HG02798 (cell line): ENCODE measurements around the gene PCDHGA6.
"Not testable (repeated sequence)": the region's sequence is repeated elsewhere in the genome, so short reads cannot be mapped to it uniquely, and the experiment has no call there.

Source experiments
- ATAC-seq: cut with Tn5 transposase; IDR thresholded peaks from one replicate; pipeline ENCODE4 v1.9.1; 2021; ENCODE audit warnings: mild to moderate bottlenecking; ENCODE audit not compliant: unreplicated experiment, poor library complexity

Gene PCDHGA6

DNA sequence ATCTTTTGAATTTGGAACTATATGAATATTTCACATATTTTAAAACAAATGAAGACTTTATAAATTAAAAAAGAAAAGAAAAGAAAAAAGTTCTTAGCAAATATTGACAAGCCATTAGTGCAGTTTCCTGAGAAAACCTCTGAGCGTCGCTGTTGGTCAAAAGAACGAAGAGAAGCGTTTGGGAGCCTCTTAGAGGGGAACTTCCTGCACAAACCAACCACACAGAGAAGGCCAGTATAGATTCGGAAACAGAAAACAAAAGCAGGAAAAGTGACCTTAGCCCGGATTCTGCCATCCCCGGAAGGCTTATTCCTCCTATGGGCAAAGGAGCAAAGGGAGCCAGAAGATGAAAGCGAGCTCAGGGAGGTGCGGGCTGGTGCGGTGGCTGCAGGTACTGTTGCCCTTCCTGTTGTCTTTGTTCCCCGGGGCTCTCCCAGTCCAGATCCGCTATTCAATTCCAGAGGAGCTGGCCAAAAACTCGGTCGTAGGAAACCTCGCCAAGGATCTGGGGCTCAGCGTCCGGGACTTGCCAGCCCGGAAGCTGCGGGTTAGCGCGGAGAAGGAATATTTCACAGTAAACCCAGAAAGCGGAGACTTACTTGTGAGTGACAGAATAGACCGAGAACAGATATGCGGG is 13.8 kb upstream of the PCDHGA6 start, which contains the start of gene PCDHGB2:
Gene PCDHGB2 (plus strand): TSS at position 205 of the 637 bp plus-strand sequence. CDS start 142 bp downstream, at position 347.
- ATAC-seq = no peak

GRCh38 chr5:141360685-141361084 is 13.0 kb upstream of the PCDHGA6 start:
- ATAC-seq = no peak

GRCh38 chr5:141362719-141363118 is 11.0 kb upstream of the PCDHGA6 start:
- no peak for ATAC-seq

DNA sequence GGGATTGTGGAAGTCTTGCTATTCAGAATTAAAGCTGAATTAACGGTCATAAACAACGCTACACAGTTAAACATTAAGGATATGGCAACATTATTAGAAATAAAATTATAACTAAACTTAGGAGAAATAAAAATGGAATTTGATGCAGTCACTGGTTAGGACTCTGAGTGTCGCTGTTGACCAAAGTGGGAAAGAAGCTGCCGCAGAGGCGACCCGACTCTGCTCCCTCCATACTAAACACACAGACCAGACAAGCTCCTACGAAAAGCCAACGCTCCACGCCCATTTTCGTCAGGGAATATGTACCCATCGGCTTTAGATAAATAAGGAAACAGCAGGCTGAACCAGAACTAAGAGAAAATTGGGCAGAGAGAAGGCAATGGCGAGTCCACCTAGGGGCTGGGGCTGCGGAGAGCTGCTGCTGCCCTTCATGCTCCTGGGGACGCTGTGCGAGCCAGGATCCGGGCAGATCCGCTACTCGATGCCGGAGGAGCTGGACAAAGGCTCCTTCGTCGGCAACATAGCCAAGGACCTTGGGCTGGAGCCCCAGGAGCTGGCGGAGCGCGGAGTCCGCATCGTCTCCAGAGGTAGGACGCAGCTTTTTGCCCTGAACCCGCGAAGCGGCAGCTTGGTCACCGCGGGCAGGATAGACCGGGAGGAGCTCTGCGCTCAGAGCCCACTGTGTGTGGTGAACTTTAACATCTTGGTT is 9.6 kb upstream of the PCDHGA6 start, which contains the start of gene PCDHGA5:
Gene PCDHGA5 (plus strand): TSS at position 211 of the 709 bp plus-strand sequence. CDS start 169 bp downstream, at position 380.
- no peak for ATAC-seq

DNA sequence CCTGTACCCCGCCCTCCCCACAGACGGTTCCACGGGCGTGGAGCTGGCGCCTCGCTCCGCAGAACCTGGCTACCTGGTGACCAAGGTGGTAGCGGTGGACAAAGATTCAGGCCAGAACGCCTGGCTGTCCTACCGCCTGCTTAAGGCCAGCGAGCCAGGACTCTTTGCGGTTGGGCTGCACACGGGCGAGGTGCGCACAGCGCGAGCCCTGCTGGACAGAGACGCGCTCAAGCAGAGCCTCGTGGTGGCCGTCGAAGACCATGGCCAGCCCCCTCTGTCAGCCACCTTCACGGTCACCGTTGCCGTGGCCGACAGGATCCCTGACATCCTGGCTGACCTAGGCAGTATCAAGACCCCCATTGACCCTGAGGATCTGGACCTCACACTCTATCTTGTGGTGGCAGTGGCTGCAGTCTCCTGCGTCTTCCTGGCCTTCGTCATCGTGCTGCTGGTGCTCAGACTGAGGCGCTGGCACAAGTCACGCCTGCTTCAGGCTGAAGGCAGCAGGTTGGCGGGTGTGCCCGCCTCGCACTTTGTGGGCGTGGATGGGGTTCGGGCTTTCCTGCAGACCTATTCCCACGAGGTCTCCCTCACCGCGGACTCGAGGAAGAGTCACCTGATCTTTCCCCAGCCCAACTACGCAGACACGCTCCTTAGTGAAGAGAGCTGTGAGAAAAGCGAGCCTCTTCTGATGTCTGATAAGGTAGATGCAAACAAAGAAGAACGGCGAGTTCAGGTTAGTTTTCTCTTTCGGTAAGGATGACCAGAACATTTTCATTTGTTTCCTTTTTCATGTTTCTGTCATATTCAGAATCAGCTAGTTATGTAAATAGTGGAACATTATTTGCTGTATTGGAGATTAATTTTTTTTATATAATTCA is 7.4 kb upstream of the PCDHGA6 start:
- no peak for ATAC-seq

DNA sequence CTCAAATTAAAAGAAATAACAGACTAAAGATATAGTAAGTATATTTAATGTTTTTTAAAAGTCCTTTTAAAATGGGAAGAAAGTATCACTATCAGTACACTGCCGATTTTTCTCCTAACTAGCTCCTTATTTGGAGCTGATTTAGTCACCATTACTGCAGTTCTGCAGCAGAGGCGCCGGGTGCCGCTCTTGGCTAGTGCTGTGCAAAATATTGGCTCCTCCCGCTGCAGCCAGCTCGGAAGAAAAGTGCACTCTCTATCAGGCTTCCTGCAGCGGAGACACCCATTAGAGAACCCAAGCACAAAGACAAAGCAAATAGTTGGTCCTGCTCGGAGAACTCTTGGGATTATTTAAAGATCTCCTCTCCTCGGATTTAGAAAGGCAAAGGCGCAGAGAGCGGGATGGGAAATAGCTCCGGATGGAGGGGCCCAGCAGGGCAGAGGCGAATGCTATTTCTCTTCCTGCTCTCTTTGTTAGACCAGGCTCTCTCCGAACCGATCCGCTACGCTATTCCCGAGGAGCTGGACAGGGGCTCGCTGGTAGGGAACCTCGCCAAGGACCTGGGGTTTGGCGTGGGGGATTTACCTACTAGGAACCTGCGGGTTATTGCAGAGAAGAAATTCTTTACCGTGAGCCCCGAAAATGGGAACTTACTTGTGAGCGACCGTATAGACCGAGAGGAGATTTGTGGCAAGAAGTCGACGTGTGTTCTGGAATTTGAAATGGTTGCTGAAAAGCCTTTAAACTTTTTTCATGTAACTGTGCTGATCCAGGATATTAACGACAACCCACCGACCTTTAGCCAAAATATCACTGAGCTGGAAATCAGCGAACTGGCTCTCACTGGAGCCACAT is 3.5 kb upstream of the PCDHGA6 start, which contains the start of gene PCDHGB3:
Gene PCDHGB3 (plus strand): TSS at position 249 of the 855 bp plus-strand sequence. CDS start 153 bp downstream, at position 402.
- peak; percentile 91 for ATAC-seq

DNA sequence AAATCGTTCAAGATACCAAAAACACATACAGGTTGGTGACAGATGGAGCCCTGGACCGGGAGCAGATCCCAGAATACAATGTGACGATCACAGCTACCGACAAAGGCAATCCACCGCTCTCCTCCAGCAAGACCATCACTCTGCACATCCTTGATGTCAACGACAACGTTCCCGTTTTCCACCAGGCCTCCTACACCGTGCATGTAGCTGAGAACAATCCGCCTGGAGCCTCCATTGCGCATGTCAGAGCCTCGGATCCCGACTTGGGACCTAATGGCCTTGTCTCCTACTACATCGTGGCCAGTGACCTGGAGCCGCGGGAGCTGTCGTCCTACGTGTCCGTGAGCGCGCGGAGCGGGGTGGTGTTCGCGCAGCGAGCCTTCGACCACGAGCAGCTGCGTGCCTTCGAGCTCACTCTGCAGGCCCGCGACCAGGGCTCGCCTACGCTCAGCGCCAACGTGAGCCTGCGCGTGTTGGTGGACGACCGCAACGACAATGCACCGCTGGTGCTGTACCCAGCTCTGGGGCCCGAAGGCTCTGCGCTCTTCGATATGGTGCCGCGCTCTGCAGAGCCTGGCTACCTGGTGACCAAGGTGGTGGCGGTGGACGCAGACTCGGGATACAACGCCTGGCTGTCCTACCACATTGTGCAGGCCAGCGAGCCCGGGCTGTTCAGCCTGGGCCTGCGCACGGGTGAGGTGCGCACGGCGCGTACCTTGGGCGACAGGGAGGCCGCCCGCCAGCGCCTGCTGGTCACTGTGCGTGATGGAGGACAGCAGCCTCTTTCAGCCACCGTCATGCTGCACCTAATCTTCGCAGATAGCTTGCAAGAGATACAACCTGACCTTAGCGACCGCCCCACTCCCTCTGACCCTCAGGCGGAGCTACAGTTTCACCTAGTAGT is 1.9 kb upstream of the PCDHGA6 start:
- ATAC-seq = no peak

DNA sequence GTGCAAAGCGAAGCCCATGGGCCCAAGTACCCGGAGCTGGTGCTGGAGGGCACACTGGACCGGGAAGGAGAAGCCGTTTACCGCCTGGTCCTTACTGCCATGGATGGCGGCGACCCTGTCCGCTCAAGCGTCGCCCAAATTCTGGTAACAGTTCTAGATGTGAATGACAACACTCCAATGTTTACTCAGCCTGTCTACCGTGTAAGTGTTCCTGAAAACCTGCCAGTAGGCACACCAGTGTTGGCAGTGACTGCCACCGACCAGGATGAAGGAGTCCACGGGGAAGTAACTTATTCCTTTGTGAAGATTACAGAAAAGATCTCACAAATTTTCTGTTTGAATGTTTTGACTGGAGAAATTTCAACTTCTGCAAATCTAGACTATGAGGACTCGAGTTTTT is 936 bp downstream of the PCDHGA6 start:
- ATAC-seq = no peak

GRCh38 chr5:141375444-141376155 is 1.9 kb downstream of the PCDHGA6 start:
- not testable (repeated sequence) for ATAC-seq

DNA sequence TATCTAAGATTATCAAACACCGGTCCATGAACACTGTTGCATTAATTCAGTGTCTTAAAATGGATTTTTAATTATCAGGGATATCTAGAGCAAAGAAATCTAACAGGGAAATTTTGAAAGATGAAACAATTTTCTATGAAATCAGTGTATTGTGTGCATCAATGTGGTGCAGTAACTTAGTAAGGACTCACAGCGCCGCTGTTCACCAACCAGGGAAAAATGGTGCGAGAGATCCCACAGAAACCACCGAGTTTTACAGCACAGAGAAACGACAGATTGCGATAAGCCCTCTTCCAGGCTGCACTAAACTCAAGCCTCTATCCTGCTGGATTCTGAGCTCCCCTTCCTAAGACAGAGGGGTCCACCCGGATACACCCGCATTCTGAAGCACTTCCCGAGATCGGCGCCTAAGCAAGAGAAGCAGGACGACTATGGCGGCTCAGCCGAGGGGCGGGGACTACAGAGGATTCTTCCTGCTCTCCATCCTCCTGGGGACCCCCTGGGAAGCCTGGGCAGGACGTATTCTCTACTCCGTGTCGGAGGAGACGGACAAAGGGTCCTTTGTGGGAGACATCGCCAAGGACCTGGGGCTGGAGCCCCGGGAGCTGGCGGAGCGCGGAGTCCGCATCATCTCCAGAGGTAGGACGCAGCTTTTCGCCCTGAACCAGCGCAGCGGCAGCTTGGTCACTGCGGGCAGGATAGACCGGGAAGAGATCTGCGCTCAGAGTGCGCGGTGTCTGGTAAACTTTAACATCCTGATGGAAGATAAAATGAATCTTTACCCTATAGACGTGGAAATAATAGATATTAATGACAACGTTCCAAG is 9.0 kb downstream of the PCDHGA6 start, which contains the start of gene PCDHGA7:
Gene PCDHGA7 (plus strand): TSS at position 274 of the 826 bp plus-strand sequence. CDS start 158 bp downstream, at position 432.
- ATAC-seq = peak; percentile 52

DNA sequence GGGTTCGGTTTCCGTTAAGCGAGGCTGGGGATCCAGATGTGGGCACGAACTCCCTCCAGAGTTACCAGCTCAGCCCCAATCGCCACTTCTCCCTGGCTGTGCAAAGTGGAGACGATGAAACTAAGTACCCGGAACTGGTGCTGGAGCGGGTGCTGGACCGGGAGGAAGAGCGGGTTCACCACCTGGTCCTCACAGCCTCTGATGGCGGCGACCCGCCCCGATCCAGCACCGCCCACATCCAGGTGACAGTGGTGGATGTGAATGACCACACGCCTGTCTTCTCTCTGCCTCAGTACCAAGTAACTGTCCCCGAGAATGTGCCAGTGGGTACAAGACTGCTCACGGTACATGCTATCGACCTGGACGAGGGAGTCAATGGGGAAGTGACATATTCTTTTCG is 9.7 kb downstream of the PCDHGA6 start:
- ATAC-seq = no peak

- ATAC-seq = no peak
Observed at GRCh38 chr5:141384471-141385267, 11.0 kb downstream of the PCDHGA6 start.

- peak; percentile 88 for ATAC-seq
Observed at GRCh38 chr5:141387557-141388311, 14.0 kb downstream of the PCDHGA6 start, which contains the start of gene PCDHGB4. TSS of gene PCDHGB4 (plus strand) at chr5:141387698. CDS start at chr5:141387885, 187 bp downstream.

- ATAC-seq = no peak
Observed at GRCh38 chr5:141388661-141389060, 15.0 kb downstream of the PCDHGA6 start.
